GM19351 (cell line): ENCODE data around the gene TMEM260.
"Not testable (repeated sequence)": the region's sequence is repeated elsewhere in the genome, so short reads cannot be mapped to it uniquely, and the experiment has no call there.

ENCODE experiments used
- ATAC-seq: cut with Tn5 transposase; IDR thresholded peaks from one replicate; pipeline ENCODE4 v1.9.1; 2021; ENCODE audit warnings: mild to moderate bottlenecking, moderate library complexity; ENCODE audit not compliant: unreplicated experiment

Gene TMEM260

GRCh38 chr14:56666716-56667115, 87.1 kb downstream of the TMEM260 start:
- no peak for ATAC-seq

GRCh38 chr14:56667290-56667689, 87.7 kb downstream of the TMEM260 start:
- not testable (repeated sequence) for ATAC-seq

- ATAC-seq, result no peak
Measured at GRCh38 chr14:56676042-56676441, 96.4 kb downstream of the TMEM260 start.

- no peak for ATAC-seq
Measured at GRCh38 chr14:56678838-56679237, 99.2 kb downstream of the TMEM260 start.

GRCh38 chr14:56686416-56686815, 106.8 kb downstream of the TMEM260 start:
- no peak for ATAC-seq

DNA sequence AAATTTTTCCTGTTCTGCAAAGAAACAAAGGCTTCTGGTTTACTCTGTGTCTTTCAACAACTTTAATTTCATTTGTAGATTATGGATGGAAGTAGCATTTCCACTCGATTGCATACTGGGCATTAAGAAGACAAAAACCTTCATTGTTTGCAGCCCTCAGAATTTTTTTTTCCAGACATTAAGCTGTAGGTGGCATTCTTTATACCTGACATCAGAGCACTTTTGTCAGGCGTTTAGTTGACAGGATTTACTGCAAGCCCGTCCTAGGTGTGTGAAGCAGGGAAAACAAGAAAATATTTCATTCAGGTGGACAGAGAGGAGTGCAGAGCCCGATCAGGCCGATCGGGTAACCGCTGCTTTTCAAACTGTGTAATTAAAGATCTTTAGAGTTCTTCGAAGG, 107.5 kb downstream of the TMEM260 start:
- no peak for ATAC-seq

- ATAC-seq, result no peak
Measured at GRCh38 chr14:56694609-56695008, 115.0 kb downstream of the TMEM260 start.

DNA sequence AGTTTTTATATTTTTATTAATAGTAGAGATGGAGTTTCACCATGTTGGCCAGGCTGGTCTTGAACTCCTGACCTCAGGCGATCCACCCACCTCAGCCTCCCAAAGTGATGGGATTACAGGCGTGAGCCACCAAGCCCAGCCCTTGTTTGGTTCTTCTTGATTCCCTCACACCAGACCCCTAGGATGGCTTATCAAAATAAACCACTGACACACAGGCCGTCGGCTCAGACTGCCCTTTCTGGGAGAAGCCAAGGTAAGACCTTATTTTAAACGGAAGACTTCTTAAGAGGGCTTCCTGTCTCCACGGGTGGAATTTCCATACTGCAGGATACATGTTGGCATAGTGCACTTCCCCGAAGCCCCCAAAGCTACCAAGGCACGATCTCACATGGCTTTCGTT, 115.6 kb downstream of the TMEM260 start:
- ATAC-seq, result not testable (repeated sequence)
